Measurements from ENCODE around the gene SGMS1. TPM values are rescaled to one million over a fixed set of nuclear protein-coding genes. Genes with fewer than 3 reads are reported as not detected.

SGMS1 gene
- total RNA-seq, 1 experiment from 2014 or later = 20.4 TPM

- WGBS (ENCODE audit: extremely low coverage, insufficient read length, low lambda C conversion rate) = no CpG with 5 or more reads among the region's 2 CpGs
- H3K4me3 Mint-ChIP-seq = no peak overlapping the region
Measured at GRCh38 chr10:50390302-50390701, 233.5 kb downstream of the SGMS1 start.

More at GRCh38 chr10:50390302-50390701, 233.5 kb downstream of the SGMS1 start:
- Histone ChIP-seq H4K5ac (ENCODE audit: insufficient read length, low read depth, low read length) (no peak overlapping the region), H3T11ph (ENCODE audit: low read length) (no peak overlapping the region), H3K9me3 (ENCODE audit: control insufficient read depth, low read depth, low read length) (no peaks in the 10 kb centered on the region), H3K14ac (ENCODE audit: insufficient read depth, low read length) (no peak overlapping the region), H3K9ac (ENCODE audit: extremely low read depth, insufficient read length, low read length) (no peak overlapping the region), H4K20me1 (ENCODE audit: control insufficient read depth, insufficient read depth, insufficient read length) (no peaks in the 10 kb centered on the region), H2BK20ac (ENCODE audit: low read depth, low read length, poor library complexity, severe bottlenecking) (no peak overlapping the region), H3K18ac (ENCODE audit: insufficient read length, low read depth, low read length) (no peak overlapping the region), H3K27me3 (ENCODE audit: insufficient read depth, low read length) (no peaks in the 10 kb centered on the region), H4K91ac (ENCODE audit: insufficient read length, low read depth, low read length) (no peak overlapping the region), H3K4ac (ENCODE audit: low read depth, low read length) (no peak overlapping the region), H4K8ac (replicated peaks; ENCODE audit: insufficient read length, low read depth, low read length) (no peak overlapping the region), H3K79me2 (ENCODE audit: insufficient read depth, low read length) (no peaks in the 10 kb centered on the region; the same call in 1 of the 2 replicates), H3K23ac (ENCODE audit: insufficient read length, low read depth, low read length) (no peak overlapping the region), H3K4me2 (ENCODE audit: insufficient read depth, insufficient read length, low read length) (no peak overlapping the region), H3K4me1 (ENCODE audit: insufficient read depth, low read length) (no peaks in the 10 kb centered on the region; the same call in 1 of the 2 replicates), H2BK5ac (ENCODE audit: insufficient read length, low read length) (no peak overlapping the region), H2BK120ac (ENCODE audit: low read depth, low read length, poor library complexity, severe bottlenecking) (no peak overlapping the region), H3K56ac (ENCODE audit: insufficient read length, low read depth, low read length) (no peak overlapping the region), H2AFZ (ENCODE audit: low read length) (no peak overlapping the region), H2AK5ac (ENCODE audit: insufficient read length, low read length) (no peak overlapping the region), H3K79me1 (ENCODE audit: insufficient read depth, low read depth, low read length, poor library complexity, severe bottlenecking) (no peaks in the 10 kb centered on the region), H2BK12ac (ENCODE audit: insufficient read length, low read depth, low read length) (no peak overlapping the region), H3K27ac (ENCODE audit: insufficient read length, low read depth, low read length) (no peak overlapping the region), H3K23me2 (ENCODE audit: insufficient read length, low read depth, low read length, poor library complexity, severe bottlenecking) (no peaks in the 10 kb centered on the region), H2BK15ac (ENCODE audit: low read depth, low read length) (no peak overlapping the region)
- no peaks in the 10 kb centered on the region for H3K27me3 Mint-ChIP-seq (ENCODE audit: low read depth)
- H3K9me3 Mint-ChIP-seq = no peaks in the 10 kb centered on the region
- no peak for TF ChIP-seq CTCF (conservative IDR thresholded peaks at IDR 0.05)
- no peak overlapping the region for H3K27ac Mint-ChIP-seq
- no peak for DNase-seq
- peaks cover 21 to 33% of the 10 kb centered on the region in 2 experiments for H3K4me1 Mint-ChIP-seq
- no peaks in the 10 kb centered on the region for H3K36me3 Mint-ChIP-seq (ENCODE audit: insufficient read depth in 1 of 3, low read depth in 3 of 3)
